MM.1S (cell line): Measurements from ENCODE around the gene POU2AF2.

Experiments
- DNase-seq: peaks from one replicate; pipeline ENCODE4 v3.0.0-alpha.2; 2015
- H2AFZ ChIP-seq: fragments of 300-600 bp; sonication (generic); 2 replicates; pipeline ENCODE4 v1.6.0; 2016; ENCODE audit warnings: antibody characterized with exemption, low read length
- H3F3A ChIP-seq: fragments of 300-600 bp; sonication (generic); 2 replicates; pipeline ENCODE4 v1.6.1; 2016; ENCODE audit warnings: mild to moderate bottlenecking, antibody characterized with exemption, low read length, moderate library complexity, mixed read lengths; ENCODE audit not compliant: insufficient read depth
- H3K27ac ChIP-seq: fragments of 300-600 bp; sonication (generic); 2 replicates; pipeline ENCODE4 v1.5.1; 2016; ENCODE audit warnings: mild to moderate bottlenecking, low read length
- H3K27me3 ChIP-seq: fragments of 300-600 bp; sonication (generic); replicated peaks from 2 replicates; pipeline ENCODE4 v1.6.0; 2016; ENCODE audit warnings: low read length; ENCODE audit not compliant: insufficient read depth
- H3K36me3 ChIP-seq: fragments of 300-600 bp; sonication (generic); replicated peaks from 2 replicates; pipeline ENCODE4 v1.6.1; 2016; ENCODE audit warnings: mild to moderate bottlenecking, low read length, mixed read lengths; ENCODE audit not compliant: insufficient read depth
- H3K4me1 ChIP-seq: fragments of 300-600 bp; sonication (generic); 2 replicates; pipeline ENCODE4 v1.6.1; 2016; ENCODE audit warnings: low read length, mixed read lengths
- H3K4me2 ChIP-seq: fragments of 300-600 bp; sonication (generic); 2 replicates; pipeline ENCODE4 v1.6.0; 2016; ENCODE audit warnings: low read depth, low read length
- H3K4me3 ChIP-seq: fragments of 300-600 bp; sonication (generic); 2 replicates; pipeline ENCODE4 v1.5.1; 2016; ENCODE audit warnings: low read length, mixed read lengths
- H3K79me2 ChIP-seq: fragments of 300-600 bp; sonication (generic); 2 replicates; pipeline ENCODE4 v1.6.1; 2016; ENCODE audit warnings: mixed run types, low read length, mixed read lengths
- H3K9ac ChIP-seq: fragments of 300-600 bp; sonication (generic); 2 replicates; pipeline ENCODE4 v1.6.1; 2016; ENCODE audit warnings: low read length, mixed read lengths
- H3K9me2 ChIP-seq: fragments of 300-600 bp; sonication (generic); replicated peaks from 2 replicates; pipeline ENCODE4 v1.6.1; 2016; ENCODE audit warnings: mild to moderate bottlenecking, low read length, mixed read lengths; ENCODE audit not compliant: insufficient read depth
- H3K9me3 ChIP-seq: fragments of 300-600 bp; sonication (generic); replicated peaks from 2 replicates; pipeline ENCODE4 v1.6.1; 2016; ENCODE audit warnings: mild to moderate bottlenecking, low read length, mixed read lengths; ENCODE audit not compliant: insufficient read depth
- H4K20me1 ChIP-seq: fragments of 300-600 bp; sonication (generic); 2 replicates; pipeline ENCODE4 v1.6.1; 2016; ENCODE audit warnings: mild to moderate bottlenecking, low read length, moderate library complexity, mixed read lengths; ENCODE audit not compliant: insufficient read depth
- CTCF ChIP-seq: fragments of 300-600 bp; sonication (generic); IDR thresholded peaks from 2 replicates; pipeline ENCODE4 v1.5.1; 2016; ENCODE audit warnings: antibody characterized with exemption, low read length, mixed read lengths
- EZH2 ChIP-seq: fragments of 300-600 bp; sonication (generic); optimal IDR thresholded peaks from 2 replicates; pipeline ENCODE3; 2017; ENCODE audit warnings: low read depth, mild to moderate bottlenecking, antibody characterized with exemption, low read length, mixed read lengths
- EZH2phosphoT487 ChIP-seq: fragments of 300-600 bp; sonication (generic); IDR thresholded peaks from 2 replicates; pipeline ENCODE4 v1.6.1; 2018; ENCODE audit warnings: antibody characterized with exemption, low read length

The POU2AF2 gene

GRCh38 chr11:111335549-111335948 is 90.0 kb downstream of the POU2AF2 start:
- Histone ChIP-seq H3K9me2 (no peaks in the 10 kb centered on the region), H3K79me2 (no peaks in the 10 kb centered on the region), H3K9ac (no peak overlapping the region), H3K4me3 (no peak overlapping the region), H3F3A (no peaks in the 10 kb centered on the region), H4K20me1 (no peaks in the 10 kb centered on the region), H3K27ac (no peak overlapping the region), H3K4me2 (no peak overlapping the region), H3K4me1 (no peaks in the 10 kb centered on the region), H3K36me3 (no peaks in the 10 kb centered on the region), H3K27me3 (no peaks in the 10 kb centered on the region), H3K9me3 (no peaks in the 10 kb centered on the region), H2AFZ (no peak overlapping the region)
- no peak for TF ChIP-seq EZH2phosphoT487
- TF ChIP-seq CTCF, result no peak
- TF ChIP-seq EZH2, result no peak
- DNase-seq, result no peak
